ENCODE data around the gene PTRH1.

- TF ChIP-seq, protein P1, sequence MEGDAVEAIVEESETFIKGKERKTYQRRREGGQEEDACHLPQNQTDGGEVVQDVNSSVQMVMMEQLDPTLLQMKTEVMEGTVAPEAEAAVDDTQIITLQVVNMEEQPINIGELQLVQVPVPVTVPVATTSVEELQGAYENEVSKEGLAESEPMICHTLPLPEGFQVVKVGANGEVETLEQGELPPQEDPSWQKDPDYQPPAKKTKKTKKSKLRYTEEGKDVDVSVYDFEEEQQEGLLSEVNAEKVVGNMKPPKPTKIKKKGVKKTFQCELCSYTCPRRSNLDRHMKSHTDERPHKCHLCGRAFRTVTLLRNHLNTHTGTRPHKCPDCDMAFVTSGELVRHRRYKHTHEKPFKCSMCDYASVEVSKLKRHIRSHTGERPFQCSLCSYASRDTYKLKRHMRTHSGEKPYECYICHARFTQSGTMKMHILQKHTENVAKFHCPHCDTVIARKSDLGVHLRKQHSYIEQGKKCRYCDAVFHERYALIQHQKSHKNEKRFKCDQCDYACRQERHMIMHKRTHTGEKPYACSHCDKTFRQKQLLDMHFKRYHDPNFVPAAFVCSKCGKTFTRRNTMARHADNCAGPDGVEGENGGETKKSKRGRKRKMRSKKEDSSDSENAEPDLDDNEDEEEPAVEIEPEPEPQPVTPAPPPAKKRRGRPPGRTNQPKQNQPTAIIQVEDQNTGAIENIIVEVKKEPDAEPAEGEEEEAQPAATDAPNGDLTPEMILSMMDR (IDR thresholded peaks at IDR 0.05): no peak
- TF ChIP-seq POLR2A (IDR thresholded peaks at IDR 0.05): no peak
- no peak for TF ChIP-seq EP300 (IDR thresholded peaks at IDR 0.05)
These were observed 39.9 kb upstream of the PTRH1 start for GRCh38 chr9:127755061-127756060.
